Keratinocyte (primary cell): Measurements from ENCODE around the gene MAGEA2.

Experiments used
- CTCF ChIP-seq, 3 experiments: IDR thresholded peaks in 1 of 3; conservative IDR thresholded peaks in 1 of 3; optimal IDR thresholded peaks in 1 of 3; 2 replicates in 2 of 3; 3 replicates in 1 of 3; pipeline versions ENCODE3 to v1.5.1; 2011; ENCODE audit warnings: low read length in 3 of 3, mild to moderate bottlenecking in 3 of 3, moderate library complexity in 2 of 3, control low read depth in 1 of 3, inconsistent platforms in 1 of 3; ENCODE audit not compliant: insufficient read depth in 2 of 3; ENCODE audit errors: extremely low read depth in 1 of 3
- EZH2 ChIP-seq: IDR thresholded peaks from one replicate; pipeline ENCODE4 v1.6.1; 2012; ENCODE audit warnings: inconsistent platforms, mild to moderate bottlenecking, low read length, moderate library complexity

- TF ChIP-seq CTCF (optimal IDR thresholded peaks at IDR 0.05 in 1 of 3, IDR thresholded peaks at IDR 0.05 in 1 of 3, conservative IDR thresholded peaks at IDR 0.05 in 1 of 3; ENCODE audit: extremely low read depth in 1 of 3, insufficient read depth in 2 of 3, low read length in 3 of 3) (no peak), EZH2 (no peak)
Measured at GRCh38 chrX:152798945-152799344, 45.3 kb upstream of the MAGEA2 start.
